ENCODE data around the gene KDELR1. TPM values are rescaled to one million over a fixed set of nuclear protein-coding genes. Genes with fewer than 3 reads are reported as not detected.

Gene KDELR1
- total RNA-seq, 1 donor from 2014 or later = 47.7 TPM

- no peak for DNase-seq (ENCODE audit: low spot score)
Observed at GRCh38 chr19:48371367-48371766, 20.0 kb downstream of the KDELR1 start.

GRCh38 chr19:48370955-48371354 is 20.4 kb downstream of the KDELR1 start:
- DNase-seq (ENCODE audit: low spot score) = peak; percentile 58

GRCh38 chr19:48368936-48369335 is 22.4 kb downstream of the KDELR1 start:
- no peak for DNase-seq (ENCODE audit: low spot score)

- DNase-seq (ENCODE audit: low spot score) = no peak
Observed at GRCh38 chr19:48367855-48368254, 23.5 kb downstream of the KDELR1 start.

GRCh38 chr19:48365602-48366001 is 25.7 kb downstream of the KDELR1 start:
- DNase-seq (ENCODE audit: low spot score) = no peak

- DNase-seq (ENCODE audit: low spot score) = no peak
Observed at GRCh38 chr19:48364598-48365348, 26.6 kb downstream of the KDELR1 start.

- DNase-seq (ENCODE audit: low spot score) = peak; percentile 100
Observed at GRCh38 chr19:48363810-48364597, 27.3 kb downstream of the KDELR1 start, which contains the start of the genes SYNGR4 and TMEM143. SYNGR4 (plus strand) TSS chr19:48364367; CDS start chr19:48365843, 1,476 bp downstream. TMEM143 (minus strand) TSS chr19:48363940; CDS start chr19:48363920, 20 bp downstream.

GRCh38 chr19:48363500-48363809 is 27.9 kb downstream of the KDELR1 start:
- no peak for DNase-seq (ENCODE audit: low spot score)

- peak; percentile 98 for DNase-seq (ENCODE audit: low spot score)
Observed at GRCh38 chr19:48362716-48363499, 28.4 kb downstream of the KDELR1 start.

- DNase-seq (ENCODE audit: low spot score) = no peak
Observed at GRCh38 chr19:48361912-48362311, 29.4 kb downstream of the KDELR1 start.

GRCh38 chr19:48359123-48359522 is 32.2 kb downstream of the KDELR1 start:
- DNase-seq (ENCODE audit: low spot score) = no peak

- no peak for DNase-seq (ENCODE audit: low spot score)
Observed at GRCh38 chr19:48355365-48355954, 35.9 kb downstream of the KDELR1 start.

GRCh38 chr19:48354332-48354992 is 36.9 kb downstream of the KDELR1 start:
- no peak for DNase-seq (ENCODE audit: low spot score)

GRCh38 chr19:48353677-48354076 is 37.7 kb downstream of the KDELR1 start:
- DNase-seq (ENCODE audit: low spot score) = no peak

- DNase-seq (ENCODE audit: low spot score) = peak; percentile 44
Observed at GRCh38 chr19:48351341-48351752, 40.0 kb downstream of the KDELR1 start.

GRCh38 chr19:48350856-48351255 is 40.5 kb downstream of the KDELR1 start:
- no peak for DNase-seq (ENCODE audit: low spot score)

- no peak for DNase-seq (ENCODE audit: low spot score)
Observed at GRCh38 chr19:48348737-48349136, 42.6 kb downstream of the KDELR1 start.

GRCh38 chr19:48348045-48348444 is 43.3 kb downstream of the KDELR1 start:
- DNase-seq (ENCODE audit: low spot score) = no peak

GRCh38 chr19:48346191-48346590 is 45.2 kb downstream of the KDELR1 start:
- no peak for DNase-seq (ENCODE audit: low spot score)

GRCh38 chr19:48344892-48345291 is 46.5 kb downstream of the KDELR1 start:
- DNase-seq (ENCODE audit: low spot score) = no peak
